NCI-H2081 (cell line): ENCODE results near the gene BEND7.

Experiments
- DNase-seq, 2 experiments: peaks; one replicate each; lab custom pipeline; 2025; lab: John Stamatoyannopoulos, UW

BEND7 gene

GRCh38 chr10:13521026-13521425 is 7.8 kb downstream of the BEND7 start:
- no peak for DNase-seq

- DNase-seq = no peak
Measured at GRCh38 chr10:13520194-13520593, 8.6 kb downstream of the BEND7 start.

GRCh38 chr10:13518076-13518692 is 10.6 kb downstream of the BEND7 start:
- no peak for DNase-seq

- DNase-seq = no peak
Measured at GRCh38 chr10:13517675-13518074, 11.1 kb downstream of the BEND7 start.

GRCh38 chr10:13516176-13516575 is 12.6 kb downstream of the BEND7 start:
- DNase-seq = no peak

GRCh38 chr10:13515467-13515866 is 13.3 kb downstream of the BEND7 start:
- DNase-seq = no peak

GRCh38 chr10:13514296-13514695 is 14.5 kb downstream of the BEND7 start:
- no peak for DNase-seq

GRCh38 chr10:13512564-13512963 is 16.2 kb downstream of the BEND7 start:
- DNase-seq = no peak

GRCh38 chr10:13511409-13511808 is 17.4 kb downstream of the BEND7 start:
- DNase-seq = no peak

- DNase-seq = no peak
Measured at GRCh38 chr10:13505052-13505680, 23.6 kb downstream of the BEND7 start.

- no peak for DNase-seq
Measured at GRCh38 chr10:13503745-13504463, 24.9 kb downstream of the BEND7 start.

- DNase-seq = no peak
Measured at GRCh38 chr10:13502380-13502779, 26.4 kb downstream of the BEND7 start.

GRCh38 chr10:13500201-13500600 is 28.6 kb downstream of the BEND7 start:
- no peak for DNase-seq

GRCh38 chr10:13499150-13499549 is 29.7 kb downstream of the BEND7 start:
- no peak for DNase-seq

- no peak for DNase-seq
Measured at GRCh38 chr10:13496931-13497330, 31.9 kb downstream of the BEND7 start.

GRCh38 chr10:13496164-13496563 is 32.6 kb downstream of the BEND7 start:
- no peak for DNase-seq

GRCh38 chr10:13492493-13493180 is 36.2 kb downstream of the BEND7 start:
- no peak for DNase-seq

GRCh38 chr10:13491747-13492360 is 37.0 kb downstream of the BEND7 start:
- peak; percentile 55 to 83 for DNase-seq

GRCh38 chr10:13490503-13490902 is 38.3 kb downstream of the BEND7 start:
- DNase-seq = no peak

GRCh38 chr10:13489035-13489599 is 39.7 kb downstream of the BEND7 start:
- no peak for DNase-seq

GRCh38 chr10:13485623-13486022 is 43.2 kb downstream of the BEND7 start:
- DNase-seq = no peak

GRCh38 chr10:13483951-13484350 is 44.9 kb downstream of the BEND7 start:
- no peak for DNase-seq
